Measurements from ENCODE around the gene CHCHD6.

- TF ChIP-seq POLR2A (IDR thresholded peaks at IDR 0.05; ENCODE audit: low read length) (no peak), GATA1 (IDR thresholded peaks at IDR 0.05; ENCODE audit: low read depth, low read length) (no peak)
Observed at GRCh38 chr3:126832933-126833332, 128.9 kb downstream of the CHCHD6 start.

Data from erythroblast (primary cell).